ENCODE results near the gene POC5.
"Not testable (repeated sequence)": the region's sequence is repeated elsewhere in the genome, so short reads cannot be mapped to it uniquely, and the experiment has no call there.

Gene POC5

GRCh38 chr5:75717082-75717922 lies at the start of gene POC5:
TSS of gene POC5 (minus strand) at chr5:75717437. CDS start at chr5:75712937, 4,500 bp downstream.
- peak; percentile 96 for DNase-seq

GRCh38 chr5:75758116-75758515 lies 40.9 kb upstream of the POC5 start:
- no peak for DNase-seq

- DNase-seq: no peak
Observed at GRCh38 chr5:75756981-75757380, 39.7 kb upstream of the POC5 start.

- DNase-seq: no peak
Observed at GRCh38 chr5:75756211-75756610, 39.0 kb upstream of the POC5 start.

- no peak for DNase-seq
Observed at GRCh38 chr5:75753182-75753581, 35.9 kb upstream of the POC5 start.

GRCh38 chr5:75744355-75744754 lies 27.1 kb upstream of the POC5 start:
- DNase-seq: no peak

- DNase-seq: no peak
Observed at GRCh38 chr5:75736273-75736672, 19.0 kb upstream of the POC5 start.

- no peak for DNase-seq
Observed at GRCh38 chr5:75734913-75735789, 17.9 kb upstream of the POC5 start.

- no peak for DNase-seq
Observed at GRCh38 chr5:75733767-75734166, 16.5 kb upstream of the POC5 start.

- not testable (repeated sequence) for DNase-seq
Observed at GRCh38 chr5:75731515-75731914, 14.3 kb upstream of the POC5 start.

- no peak for DNase-seq
Observed at GRCh38 chr5:75729321-75729720, 12.1 kb upstream of the POC5 start.

- DNase-seq: no peak
Observed at GRCh38 chr5:75727931-75728330, 10.7 kb upstream of the POC5 start.

GRCh38 chr5:75726224-75726623 lies 9.0 kb upstream of the POC5 start:
- not testable (repeated sequence) for DNase-seq

GRCh38 chr5:75723378-75723777 lies 6.1 kb upstream of the POC5 start:
- DNase-seq: no peak

- DNase-seq: no peak
Observed at GRCh38 chr5:75721573-75721972, 4.3 kb upstream of the POC5 start.

GRCh38 chr5:75720882-75721281 lies 3.6 kb upstream of the POC5 start:
- DNase-seq: no peak

- DNase-seq: no peak
Observed at GRCh38 chr5:75716715-75717081, 539 bp downstream of the POC5 start.

- DNase-seq: no peak
Observed at GRCh38 chr5:75712091-75712490, 5.1 kb downstream of the POC5 start.

- no peak for DNase-seq
Observed at GRCh38 chr5:75711151-75711550, 6.1 kb downstream of the POC5 start.

GRCh38 chr5:75710637-75711036 lies 6.6 kb downstream of the POC5 start:
- DNase-seq: no peak

GRCh38 chr5:75707911-75708509 lies 9.2 kb downstream of the POC5 start:
- no peak for DNase-seq

- DNase-seq: no peak
Observed at GRCh38 chr5:75706775-75707174, 10.5 kb downstream of the POC5 start.

- DNase-seq: no peak
Observed at GRCh38 chr5:75706016-75706415, 11.2 kb downstream of the POC5 start.

GRCh38 chr5:75701856-75702255 lies 15.4 kb downstream of the POC5 start:
- DNase-seq: no peak

All from NCI-H1092 treated with DMSO at 0.1 percent for 48 hours (cell line).